SK-N-SH (cell line): Measurements from ENCODE around the gene CDIPT. TPM values are rescaled to one million over a fixed set of nuclear protein-coding genes. Genes with fewer than 3 reads are reported as not detected.
"Not testable (repeated sequence)": the region's sequence is repeated elsewhere in the genome, so short reads cannot be mapped to it uniquely, and the experiment has no call there.

Experiments
- CTCF ChIA-PET: fragments of 300-600, 350-600 bp; formaldehyde crosslinking; extraction: SDS; loops from one replicate; lab custom pipeline; 2021; lab: Yijun Ruan, JAX
- POLR2A ChIA-PET: fragments of 350-600 bp; sonication (Branson Sonifier 250); formaldehyde crosslinking; extraction: SDS; loops from one replicate; lab custom pipeline; 2020; ENCODE audit warnings: antibody characterized with exemption, inconsistent platforms; lab: Yijun Ruan, JAX
- DNase-seq: peaks from one replicate; pipeline ENCODE4 v3.0.0; 2012
- H2AFZ ChIP-seq: fragments of 200-600 bp; sonication (generic); 2 replicates; pipeline ENCODE4 v1.8.1; 2016; ENCODE audit warnings: antibody characterized with exemption, mild to moderate bottlenecking, low read depth
- H3F3A ChIP-seq: fragments of 200-600 bp; sonication (generic); replicated peaks from 2 replicates; pipeline ENCODE3; 2016; ENCODE audit warnings: antibody characterized with exemption, mild to moderate bottlenecking; ENCODE audit not compliant: insufficient read depth
- H3K27ac ChIP-seq, 2 experiments: fragments of 200-500 bp in 1 of 2; fragments of 200-600 bp in 1 of 2; sonication (Bioruptor generic) in 1 of 2; sonication (generic), shearing (Covaris generic) in 1 of 2; 2 replicates each; pipeline versions ENCODE4 v1.5.1 to v1.6.1; 2014 to 2016; ENCODE audit warnings: low read depth in 2 of 2, inconsistent platforms in 1 of 2, low read length in 1 of 2, mild to moderate bottlenecking in 1 of 2, mixed read lengths in 1 of 2
- H3K27me3 ChIP-seq: fragments of 200-600 bp; sonication (generic), shearing (Covaris generic); 2 replicates; pipeline ENCODE4 v1.6.1; 2016; ENCODE audit warnings: mixed run types; ENCODE audit not compliant: insufficient read depth
- H3K36me3 ChIP-seq, 2 experiments: fragments of 200-500 bp in 1 of 2; fragments of 200-600 bp in 1 of 2; sonication (Bioruptor generic) in 1 of 2; sonication (generic) in 1 of 2; replicated peaks in 1 of 2; 2 replicates each; pipeline versions ENCODE3 to v1.5.1; 2014 to 2016; ENCODE audit warnings: low read length in 1 of 2, mild to moderate bottlenecking in 1 of 2; ENCODE audit not compliant: insufficient read depth in 2 of 2, control insufficient read depth in 1 of 2
- H3K4me1 ChIP-seq, 2 experiments: fragments of 200-500 bp in 1 of 2; fragments of 200-600 bp in 1 of 2; sonication (Bioruptor generic) in 1 of 2; sonication (generic), shearing (Covaris generic) in 1 of 2; 2 replicates each; pipeline versions ENCODE4 v1.5.1 to v1.6.1; 2014 to 2016; ENCODE audit warnings: low read depth in 1 of 2, low read length in 1 of 2, mixed run types in 1 of 2; ENCODE audit not compliant: insufficient read depth in 2 of 2, control insufficient read depth in 1 of 2
- H3K4me2 ChIP-seq: fragments of 200-600 bp; sonication (generic), shearing (Covaris generic); 2 replicates; pipeline ENCODE4 v1.6.1; 2017; ENCODE audit warnings: mixed run types
- H3K4me3 ChIP-seq, 2 experiments: fragments of 200-500 bp in 1 of 2; fragments of 200-600 bp in 1 of 2; sonication (Bioruptor generic) in 1 of 2; sonication (generic), shearing (Covaris generic) in 1 of 2; 2 replicates each; pipeline versions ENCODE4 v1.5.1 to v1.8.1; 2014 to 2016; ENCODE audit warnings: low read depth in 2 of 2, inconsistent platforms in 1 of 2, low read length in 1 of 2, mild to moderate bottlenecking in 1 of 2, mixed read lengths in 1 of 2, moderate library complexity in 1 of 2
- H3K79me2 ChIP-seq: fragments of 200-600 bp; sonication (generic); 2 replicates; pipeline ENCODE4 v1.8.1; 2017; ENCODE audit warnings: mild to moderate bottlenecking; ENCODE audit not compliant: insufficient read depth
- H3K9ac ChIP-seq: fragments of 200-600 bp; sonication (generic); 2 replicates; pipeline ENCODE4 v1.6.1; 2017; ENCODE audit warnings: mixed run types
- H3K9me2 ChIP-seq: fragments of 200-600 bp; sonication (generic); 2 replicates; pipeline ENCODE4 v1.6.1; 2017; ENCODE audit warnings: mixed run types
- H3K9me3 ChIP-seq: fragments of 200-600 bp; sonication (generic); 2 replicates; pipeline ENCODE4 v1.6.1; 2017; ENCODE audit warnings: mixed run types, mild to moderate bottlenecking, moderate library complexity
- H4K20me1 ChIP-seq: fragments of 200-600 bp; sonication (generic); 2 replicates; pipeline ENCODE4 v1.6.1; 2017; ENCODE audit warnings: mild to moderate bottlenecking, mixed run types; ENCODE audit not compliant: insufficient read depth
- FOSL2 ChIP-seq: IDR thresholded peaks from 2 replicates; pipeline ENCODE4 v1.4.0; 2012; ENCODE audit warnings: low read depth, mild to moderate bottlenecking, moderate library complexity, borderline replicate concordance
- FOXM1 ChIP-seq: IDR thresholded peaks from 2 replicates; pipeline ENCODE4 v1.4.0; 2012; ENCODE audit warnings: low read depth, mild to moderate bottlenecking
- GATA2 ChIP-seq: sonication (generic); formaldehyde crosslinking; IDR thresholded peaks from 2 replicates; pipeline ENCODE4 v1.5.0; 2020; ENCODE audit warnings: mild to moderate bottlenecking, missing genetic modification reagents
- POLR2AphosphoS5 ChIP-seq: IDR thresholded peaks from 2 replicates; pipeline ENCODE4 v1.6.1; 2012; ENCODE audit warnings: low read depth, low read length
- RCOR1 ChIP-seq: fragments of 150-350 bp; IDR thresholded peaks from 2 replicates; pipeline ENCODE4 v1.6.1; 2017; ENCODE audit warnings: antibody characterized with exemption, low read length
- SMC3 ChIP-seq: IDR thresholded peaks from 2 replicates; pipeline ENCODE4 v1.6.1; 2012; ENCODE audit warnings: low read depth, low read length, improper control_type of control experiment
- TAF1 ChIP-seq: IDR thresholded peaks from 2 replicates; pipeline ENCODE4 v1.6.1; 2012; ENCODE audit warnings: low read depth, mild to moderate bottlenecking, low read length, moderate library complexity, borderline replicate concordance
- TCF12 ChIP-seq: IDR thresholded peaks from 2 replicates; pipeline ENCODE4 v1.4.0; 2012
- WGBS: methylation state at CpG from one replicate; pipeline ENCODE4 v1.1.6; 2017; ENCODE audit warnings: low lambda C conversion rate; 5-methylcytosine and 5-hydroxymethylcytosine counted together
- polyA plus RNA-seq, 3 experiments: library from polyadenylated mRNA; depleted of rRNA; stranded (reverse); fragments of >200 nt; gene quantifications; 2 replicates each; pipeline ENCODE4 v1.2.3, GENCODE V29; 2012

The CDIPT gene
- polyA plus RNA-seq, 1 of the 3 experiments (the other 2 are of a cell fraction) = 90.7 TPM

- no peak overlapping the region for H3K4me2 ChIP-seq
- no peak for DNase-seq
These were observed 10.3 kb upstream of the CDIPT start for GRCh38 chr16:29873319-29873718.

GRCh38 chr16:29871822-29872546 is 9.0 kb upstream of the CDIPT start:
- Histone ChIP-seq H3K36me3 (no peaks in the 10 kb centered on the region), H3K79me2 (no peaks in the 10 kb centered on the region), H3K9ac (no peak overlapping the region), H2AFZ (no peak overlapping the region), H3K9me3 (no peaks in the 10 kb centered on the region), H3K27ac (no peak overlapping the region), H3K4me3 (no peak overlapping the region), H3F3A (no peaks in the 10 kb centered on the region), H3K27me3 (no peaks in the 10 kb centered on the region), H4K20me1 (no peaks in the 10 kb centered on the region), H3K4me2 (no peak overlapping the region), H3K4me1 (no peaks in the 10 kb centered on the region), H3K9me2 (no peaks in the 10 kb centered on the region)
- POLR2A ChIA-PET = no interaction called here
- DNase-seq = no peak
- TF ChIP-seq TCF12 = no peak
- WGBS = 91% methylated on average over 14 of the region's 16 CpGs
- CTCF ChIA-PET = interaction anchor here (0.8 kb wide), 1 partner anchor 8 kb away, joined by 3 read pairs; no protein-coding TSS in a partner anchor

More at GRCh38 chr16:29873319-29873718, 10.3 kb upstream of the CDIPT start:
- TF ChIP-seq POLR2AphosphoS5 (no peak), RCOR1 (no peak), SMC3 (no peak), GATA2 (CRISPR knock-in tag) (no peak), FOXM1 (no peak), FOSL2 (no peak), TAF1 (no peak)
- H3K4me1 ChIP-seq = no peaks in the 10 kb centered on the region
- POLR2A ChIA-PET = no interaction called here
- H3K9ac ChIP-seq = no peak overlapping the region
- H3K27me3 ChIP-seq = no peaks in the 10 kb centered on the region
- H3K27ac ChIP-seq = no peak overlapping the region
- no peaks in the 10 kb centered on the region for H3K79me2 ChIP-seq
- H3F3A ChIP-seq = no peaks in the 10 kb centered on the region
- no peak overlapping the region for H3K4me3 ChIP-seq
- H3K36me3 ChIP-seq = no peaks in the 10 kb centered on the region
- no peaks in the 10 kb centered on the region for H3K9me3 ChIP-seq
- CTCF ChIA-PET = interaction anchor here (1.0 to 1.8 kb wide), 2 partner anchors 156 to 159 kb away, joined by 3 to 5 read pairs; no protein-coding TSS in a partner anchor
- 97% methylated on average over 14 of the region's 26 CpGs for WGBS
- H3K9me2 ChIP-seq = no peaks in the 10 kb centered on the region
- H2AFZ ChIP-seq = no peak overlapping the region
- no peaks in the 10 kb centered on the region for H4K20me1 ChIP-seq

- H4K20me1 ChIP-seq, H3K9ac ChIP-seq, H3K36me3 ChIP-seq, H3K27ac ChIP-seq, H3K27me3 ChIP-seq, H3K4me2 ChIP-seq, H3K4me1 ChIP-seq, H3F3A ChIP-seq, DNase-seq, H3K79me2 ChIP-seq, H3K4me3 ChIP-seq, H3K9me3 ChIP-seq, H3K9me2 ChIP-seq, POLR2A ChIA-PET, H2AFZ ChIP-seq: not testable (repeated sequence)
- WGBS = 91% methylated on average over 8 of the region's 8 CpGs
- CTCF ChIA-PET = interaction anchor here (1.4 kb wide), 1 partner anchor 21 kb away, joined by 8 read pairs; no protein-coding TSS in a partner anchor
These were observed 6.0 kb upstream of the CDIPT start for GRCh38 chr16:29869067-29869466.
